Measurements from ENCODE around the gene JMJD7.

Gene JMJD7

GRCh38 chr15:41849861-41850260 is 22.0 kb downstream of the JMJD7 start:
- no peak overlapping the region for H3K4me3 ChIP-seq (ENCODE audit: low read depth, low read length)
- no peak for TF ChIP-seq CTCF (IDR thresholded peaks at IDR 0.05; ENCODE audit: borderline replicate concordance, insufficient read depth, low read depth, low read length)

GRCh38 chr15:41850482-41851166 is 22.7 kb downstream of the JMJD7 start:
- no peak overlapping the region for H3K4me3 ChIP-seq (ENCODE audit: low read depth, low read length)
- no peak for TF ChIP-seq CTCF (IDR thresholded peaks at IDR 0.05; ENCODE audit: borderline replicate concordance, insufficient read depth, low read depth, low read length)

GRCh38 chr15:41851167-41851523 is 23.3 kb downstream of the JMJD7 start:
- H3K4me3 ChIP-seq (ENCODE audit: low read depth, low read length), result no peak overlapping the region
- no peak for TF ChIP-seq CTCF (IDR thresholded peaks at IDR 0.05; ENCODE audit: borderline replicate concordance, insufficient read depth, low read depth, low read length)

- TF ChIP-seq CTCF (IDR thresholded peaks at IDR 0.05; ENCODE audit: borderline replicate concordance, insufficient read depth, low read depth, low read length), result no peak
- H3K4me3 ChIP-seq (ENCODE audit: low read depth, low read length), result no peak overlapping the region
Measured at GRCh38 chr15:41851755-41852370, 24.0 kb downstream of the JMJD7 start.

GRCh38 chr15:41852736-41853590 is 25.1 kb downstream of the JMJD7 start:
- no peak overlapping the region for H3K4me3 ChIP-seq (ENCODE audit: low read depth, low read length)
- TF ChIP-seq CTCF (IDR thresholded peaks at IDR 0.05; ENCODE audit: borderline replicate concordance, insufficient read depth, low read depth, low read length), result no peak

- no peak overlapping the region for H3K4me3 ChIP-seq (ENCODE audit: low read depth, low read length)
- TF ChIP-seq CTCF (IDR thresholded peaks at IDR 0.05; ENCODE audit: borderline replicate concordance, insufficient read depth, low read depth, low read length), result no peak
Measured at GRCh38 chr15:41853831-41854230, 25.9 kb downstream of the JMJD7 start.

All from GM12875 (cell line).